Type B pancreatic cell (in vitro differentiated cells): ENCODE measurements around the gene MTO1. TPM values are rescaled to one million over a fixed set of nuclear protein-coding genes. Genes with fewer than 3 reads are reported as not detected.
"Not testable (repeated sequence)": the region's sequence is repeated elsewhere in the genome, so short reads cannot be mapped to it uniquely, and the experiment has no call there.

Source experiments
- DNase-seq: peaks from one replicate; pipeline ENCODE4 v3.0.0; 2021; ENCODE audit warnings: mixed read lengths; ENCODE audit not compliant: unreplicated experiment; ENCODE audit errors: extremely low spot score
- H3K27ac Mint-ChIP-seq: 2 replicates; pipeline ENCODE4 v1.8.0; 2021; ENCODE audit warnings: mild to moderate bottlenecking, mixed read lengths
- H3K27me3 Mint-ChIP-seq: 2 replicates; pipeline ENCODE4 v1.8.0; 2021; ENCODE audit warnings: mixed read lengths
- H3K36me3 Mint-ChIP-seq: 2 replicates; pipeline ENCODE4 v1.8.0; 2021; ENCODE audit warnings: mixed read lengths
- H3K4me1 Mint-ChIP-seq: one replicate; pipeline ENCODE4 v1.8.0; 2021; ENCODE audit warnings: mixed read lengths; ENCODE audit not compliant: unreplicated experiment
- H3K4me3 Mint-ChIP-seq: 2 replicates; pipeline ENCODE4 v1.8.0; 2021; ENCODE audit warnings: mild to moderate bottlenecking, mixed read lengths
- H3K9me3 Mint-ChIP-seq: 2 replicates; pipeline ENCODE4 v1.8.0; 2021; ENCODE audit warnings: mixed read lengths
- CTCF ChIP-seq: fragments of 200-600 bp; sonication (generic); conservative IDR thresholded peaks from 2 replicates; pipeline ENCODE4 v1.5.0; 2021; ENCODE audit warnings: antibody characterized with exemption, mild to moderate bottlenecking
- total RNA-seq: library from RNA; stranded (reverse); gene quantifications from 2 replicates; pipeline ENCODE4 v1.2.1, GENCODE V29; 2021; ENCODE audit warnings: low replicate concordance

The MTO1 gene
- total RNA-seq, 1 donor from 2014 or later: 28.0 TPM

GRCh38 chr6:73532293-73532692, 70.8 kb downstream of the MTO1 start:
- Mint-ChIP-seq H3K4me1 (no peaks in the 10 kb centered on the region), H3K4me3 (no peak overlapping the region)

DNA sequence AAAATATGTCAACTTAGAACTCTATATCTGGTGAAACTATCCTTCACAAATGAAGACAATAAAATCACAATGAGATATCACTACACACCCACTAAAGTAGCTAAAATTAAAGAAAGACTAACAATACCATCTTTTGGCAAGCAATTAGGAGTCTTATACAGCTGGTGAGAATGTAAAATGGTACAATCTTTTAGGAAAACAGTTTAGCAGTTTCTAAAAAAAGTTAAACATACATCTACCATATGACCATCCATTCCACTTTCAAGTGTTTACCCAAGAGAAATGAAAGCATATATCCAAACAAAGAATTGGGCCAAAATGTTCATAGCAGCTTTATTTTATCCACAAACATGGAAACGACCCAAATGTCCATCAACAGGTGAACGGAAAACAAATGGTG, 73.1 kb downstream of the MTO1 start:
- H3K9me3 Mint-ChIP-seq: no peaks in the 10 kb centered on the region
- TF ChIP-seq CTCF: no peak
- H3K4me1 Mint-ChIP-seq: no peaks in the 10 kb centered on the region
- no peaks in the 10 kb centered on the region for H3K27me3 Mint-ChIP-seq
- H3K4me3 Mint-ChIP-seq: no peak overlapping the region
- no peaks in the 10 kb centered on the region for H3K36me3 Mint-ChIP-seq
- DNase-seq: no peak
- no peak overlapping the region for H3K27ac Mint-ChIP-seq

More at GRCh38 chr6:73532293-73532692, 70.8 kb downstream of the MTO1 start:
- TF ChIP-seq CTCF: no peak
- DNase-seq: no peak
- H3K9me3 Mint-ChIP-seq: no peaks in the 10 kb centered on the region
- no peaks in the 10 kb centered on the region for H3K36me3 Mint-ChIP-seq
- peaks cover 7% of the 10 kb centered on the region for H3K27me3 Mint-ChIP-seq
- H3K27ac Mint-ChIP-seq: no peak overlapping the region

- no peaks in the 10 kb centered on the region for H3K27me3 Mint-ChIP-seq
- DNase-seq: no peak
- no peaks in the 10 kb centered on the region for H3K36me3 Mint-ChIP-seq
- TF ChIP-seq CTCF: no peak
- H3K27ac Mint-ChIP-seq: no peak overlapping the region
- H3K9me3 Mint-ChIP-seq: no peaks in the 10 kb centered on the region
- H3K4me3 Mint-ChIP-seq: no peak overlapping the region
- H3K4me1 Mint-ChIP-seq: no peaks in the 10 kb centered on the region
Measured at GRCh38 chr6:73537677-73538076, 76.1 kb downstream of the MTO1 start.

DNA sequence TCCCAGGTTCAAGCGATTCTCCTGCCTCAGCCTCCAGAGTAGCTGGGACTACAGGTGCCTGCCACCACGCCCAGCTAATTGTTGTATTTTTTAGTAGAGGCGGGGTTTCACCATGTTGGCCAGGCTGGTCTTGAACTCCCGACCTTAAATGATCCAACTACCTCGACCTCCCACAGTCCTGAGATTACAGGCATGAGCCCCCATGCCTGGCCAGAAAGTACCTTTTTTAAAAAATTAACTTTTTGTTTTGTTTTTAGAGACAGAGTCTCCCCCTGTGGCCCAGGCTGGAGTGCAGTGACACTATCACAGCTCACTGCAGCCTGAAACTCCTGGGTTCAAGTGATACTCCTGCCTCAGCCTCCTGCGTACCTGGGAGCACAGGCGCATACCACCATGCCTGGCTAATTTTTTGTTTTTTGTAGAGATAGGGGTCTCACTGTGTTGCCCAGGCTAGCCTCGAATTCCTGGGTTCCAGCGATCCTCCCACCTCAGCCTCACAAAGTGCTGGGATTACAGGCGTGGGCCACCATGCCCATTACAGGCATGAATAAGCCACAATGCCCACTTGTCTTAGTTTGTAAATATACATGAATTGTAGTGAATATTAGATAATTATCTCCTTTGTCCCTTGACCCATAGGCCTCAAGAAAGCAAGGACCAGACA, 76.7 kb downstream of the MTO1 start:
- Mint-ChIP-seq H3K27me3 (no peaks in the 10 kb centered on the region), H3K4me1 (no peaks in the 10 kb centered on the region), H3K4me3 (no peak overlapping the region), H3K9me3 (no peaks in the 10 kb centered on the region), H3K27ac (no peak overlapping the region), H3K36me3 (no peaks in the 10 kb centered on the region)
- DNase-seq: no peak
- TF ChIP-seq CTCF: no peak

- not testable (repeated sequence) for H3K27me3 Mint-ChIP-seq, H3K4me3 Mint-ChIP-seq, H3K27ac Mint-ChIP-seq, H3K9me3 Mint-ChIP-seq, DNase-seq, H3K36me3 Mint-ChIP-seq, H3K4me1 Mint-ChIP-seq
Measured at GRCh38 chr6:73542481-73542880, 80.9 kb downstream of the MTO1 start.

DNA sequence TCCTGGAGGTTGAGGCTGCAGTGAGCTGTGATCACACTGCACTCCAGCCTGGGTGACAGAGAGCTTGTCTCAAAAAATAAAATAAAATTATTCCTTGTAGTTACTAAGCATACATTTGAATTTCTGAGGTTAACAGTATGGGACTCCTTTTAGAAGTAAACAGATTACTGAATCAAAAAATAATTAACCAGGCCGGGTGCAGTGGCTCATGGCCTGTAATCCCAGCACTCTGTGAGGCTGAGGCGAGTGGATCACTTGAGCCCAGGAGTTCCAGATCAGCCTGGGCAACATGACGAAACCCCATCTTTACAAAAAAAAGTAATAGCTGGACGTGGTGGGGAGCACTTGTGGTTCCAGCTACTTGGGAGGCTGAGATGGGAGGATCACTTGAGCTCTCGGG, 81.4 kb downstream of the MTO1 start:
- Mint-ChIP-seq H3K36me3 (no peaks in the 10 kb centered on the region), H3K4me3 (no peak overlapping the region), H3K9me3 (no peaks in the 10 kb centered on the region), H3K27me3 (no peaks in the 10 kb centered on the region), H3K27ac (no peak overlapping the region), H3K4me1 (no peaks in the 10 kb centered on the region)
- no peak for DNase-seq
- no peak for TF ChIP-seq CTCF
